Suppressor macrophage (primary cell): ENCODE results near the gene KRTAP4-16.
A peak's percentile ranks its signal among the peaks of the same experiment; 100 is the strongest.
"Not testable (repeated sequence)": the region's sequence is repeated elsewhere in the genome, so short reads cannot be mapped to it uniquely, and the experiment has no call there.

Experiments used
- DNase-seq, 4 experiments: peaks; one replicate each; pipeline ENCODE4 v3.0.0-alpha.2; 2020 to 2022

KRTAP4-16 gene

GRCh38 chr17:41073676-41074075 lies 28.3 kb downstream of the KRTAP4-16 start:
- no peak for DNase-seq

- no peak for DNase-seq
Observed at GRCh38 chr17:41071606-41072360, 30.2 kb downstream of the KRTAP4-16 start.

GRCh38 chr17:41069031-41069430 lies 33.0 kb downstream of the KRTAP4-16 start:
- DNase-seq = peak in 3 of 4 experiments; percentile 23 to 49 (median 38)

GRCh38 chr17:41067281-41067680 lies 34.7 kb downstream of the KRTAP4-16 start:
- DNase-seq = no peak

GRCh38 chr17:41065829-41066624 lies 36.0 kb downstream of the KRTAP4-16 start, which contains the start of gene KRTAP2-4:
Gene KRTAP2-4 (minus strand): TSS chr17:41065879. CDS start chr17:41065845, 34 bp downstream.
- peak in 3 of 4 experiments; percentile 14 to 34 (median 20) for DNase-seq

- DNase-seq = not testable (repeated sequence)
Observed at GRCh38 chr17:41065016-41065689, 36.9 kb downstream of the KRTAP4-16 start.

- DNase-seq = no peak
Observed at GRCh38 chr17:41064301-41064700, 37.7 kb downstream of the KRTAP4-16 start.

GRCh38 chr17:41063449-41063848 lies 38.6 kb downstream of the KRTAP4-16 start:
- DNase-seq = no peak

- DNase-seq = no peak
Observed at GRCh38 chr17:41061964-41062363, 40.0 kb downstream of the KRTAP4-16 start.

GRCh38 chr17:41060052-41060604 lies 41.9 kb downstream of the KRTAP4-16 start, which contains the start of gene KRTAP2-3:
Gene KRTAP2-3 (minus strand): TSS chr17:41060114. CDS start chr17:41060050, 64 bp downstream.
- no peak for DNase-seq

- DNase-seq = not testable (repeated sequence)
Observed at GRCh38 chr17:41059276-41060051, 42.5 kb downstream of the KRTAP4-16 start.

GRCh38 chr17:41058741-41059140 lies 43.3 kb downstream of the KRTAP4-16 start:
- no peak for DNase-seq

GRCh38 chr17:41057547-41057946 lies 44.5 kb downstream of the KRTAP4-16 start:
- no peak for DNase-seq

- not testable (repeated sequence) for DNase-seq
Observed at GRCh38 chr17:41055130-41055529, 46.9 kb downstream of the KRTAP4-16 start, which contains the start of gene KRTAP2-2. Gene KRTAP2-2 (minus strand): TSS chr17:41055230. CDS start chr17:41055211, 19 bp downstream.

GRCh38 chr17:41054556-41054955 lies 47.5 kb downstream of the KRTAP4-16 start:
- DNase-seq = not testable (repeated sequence)

GRCh38 chr17:41054025-41054424 lies 48.0 kb downstream of the KRTAP4-16 start:
- DNase-seq = no peak

- no peak for DNase-seq
Observed at GRCh38 chr17:41052566-41052965, 49.4 kb downstream of the KRTAP4-16 start.
